HG03520 (cell line): ENCODE results near the gene DCC.

Source experiments
- ATAC-seq: cut with Tn5 transposase; IDR thresholded peaks from one replicate; pipeline ENCODE4 v1.9.1; 2021; ENCODE audit warnings: mild to moderate bottlenecking, moderate library complexity; ENCODE audit not compliant: unreplicated experiment

The DCC gene

GRCh38 chr18:52888014-52888413 is 548.0 kb downstream of the DCC start:
- no peak for ATAC-seq

GRCh38 chr18:52894801-52895200 is 554.8 kb downstream of the DCC start:
- no peak for ATAC-seq

DNA sequence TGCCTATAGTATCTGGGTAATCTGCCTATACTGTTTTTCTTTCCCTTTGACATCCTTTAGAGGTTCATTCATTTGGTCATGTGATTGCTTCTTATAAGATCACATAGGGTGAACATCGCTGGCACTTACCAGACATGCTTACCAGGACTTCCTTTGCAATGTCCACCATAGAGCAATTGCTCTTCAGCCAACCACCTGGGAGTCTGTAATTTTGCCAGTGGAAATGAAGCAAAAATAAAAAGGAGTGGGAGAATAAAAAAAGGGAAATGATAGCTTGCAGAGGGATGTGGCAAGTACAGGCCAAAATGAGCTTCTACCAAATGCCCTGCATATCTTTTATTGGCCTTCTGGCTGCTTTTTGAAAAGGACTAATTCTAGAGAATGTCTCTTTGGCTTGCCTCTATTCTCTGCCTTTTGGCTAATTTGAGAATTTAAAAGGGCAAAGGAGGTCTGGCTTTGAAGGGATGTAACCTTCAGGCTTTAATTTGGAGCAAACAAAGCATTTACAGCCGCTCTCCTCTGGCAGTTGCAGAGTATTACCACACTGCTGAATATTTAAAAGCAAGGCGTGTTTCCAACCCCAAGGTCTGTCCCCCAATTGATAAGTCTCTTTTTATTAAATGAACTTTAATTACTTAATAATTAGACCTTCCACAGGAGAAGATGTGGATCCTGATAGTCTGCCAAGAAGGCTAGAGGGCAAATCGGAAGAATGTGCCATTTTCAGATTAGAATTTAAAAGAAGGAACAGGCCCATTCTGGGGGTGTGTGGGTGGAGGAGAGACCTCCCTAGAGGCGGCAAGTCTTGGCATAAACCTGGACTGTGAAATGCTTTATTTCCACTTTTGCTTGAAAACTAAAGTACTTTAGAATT is 557.9 kb downstream of the DCC start:
- no peak for ATAC-seq

DNA sequence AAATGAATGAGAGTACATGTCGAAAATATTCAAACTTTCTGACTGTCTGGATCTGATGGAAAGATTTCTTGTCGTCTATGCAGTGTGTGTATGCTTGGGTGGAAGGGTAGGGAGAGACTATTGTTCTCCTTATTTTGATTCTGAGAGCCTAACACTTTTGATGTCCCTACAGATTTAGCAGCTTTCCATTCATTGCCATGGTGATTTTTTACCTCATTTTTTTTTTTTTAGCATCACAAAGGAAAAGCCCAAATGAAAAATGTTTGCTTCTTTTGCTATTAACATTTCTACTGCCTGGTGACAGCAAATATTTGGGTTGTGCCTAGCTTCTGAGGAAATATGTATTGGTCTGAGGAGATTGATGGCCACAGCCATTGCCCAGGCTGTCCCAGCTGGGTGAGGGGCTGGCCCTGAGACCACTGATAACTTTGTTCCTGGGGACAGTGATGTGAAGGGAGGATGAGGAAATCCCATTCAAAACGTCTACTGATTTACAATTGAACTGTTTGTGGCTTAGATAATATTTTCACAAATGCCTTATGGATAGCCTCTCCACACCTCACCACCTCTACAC is 558.6 kb downstream of the DCC start:
- no peak for ATAC-seq

- no peak for ATAC-seq
Observed at GRCh38 chr18:52902188-52902587, 562.2 kb downstream of the DCC start.

GRCh38 chr18:52903857-52904256 is 563.9 kb downstream of the DCC start:
- no peak for ATAC-seq

GRCh38 chr18:52907543-52908308 is 567.7 kb downstream of the DCC start:
- no peak for ATAC-seq

DNA sequence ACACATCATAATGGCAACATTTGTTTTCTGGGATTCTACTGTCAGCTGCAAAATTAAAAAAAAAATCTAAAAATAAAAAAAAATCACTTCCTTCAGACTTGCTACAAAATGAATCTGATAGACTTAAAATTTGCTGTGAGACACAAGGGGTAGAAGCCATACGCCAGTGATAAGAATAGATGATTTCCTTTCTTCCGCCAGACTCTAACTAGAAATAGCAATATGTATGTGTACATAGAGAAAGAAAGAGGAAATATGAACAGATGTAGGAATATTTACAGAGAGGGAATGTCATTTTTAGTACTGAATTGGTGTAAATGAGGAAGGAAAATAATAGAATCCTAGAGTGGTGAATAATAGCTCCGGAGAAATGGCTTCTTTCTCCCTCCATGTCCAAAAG is 574.2 kb downstream of the DCC start:
- no peak for ATAC-seq

- no peak for ATAC-seq
Observed at GRCh38 chr18:52920665-52921064, 580.7 kb downstream of the DCC start.

GRCh38 chr18:52933356-52933755 is 593.4 kb downstream of the DCC start:
- ATAC-seq = no peak

DNA sequence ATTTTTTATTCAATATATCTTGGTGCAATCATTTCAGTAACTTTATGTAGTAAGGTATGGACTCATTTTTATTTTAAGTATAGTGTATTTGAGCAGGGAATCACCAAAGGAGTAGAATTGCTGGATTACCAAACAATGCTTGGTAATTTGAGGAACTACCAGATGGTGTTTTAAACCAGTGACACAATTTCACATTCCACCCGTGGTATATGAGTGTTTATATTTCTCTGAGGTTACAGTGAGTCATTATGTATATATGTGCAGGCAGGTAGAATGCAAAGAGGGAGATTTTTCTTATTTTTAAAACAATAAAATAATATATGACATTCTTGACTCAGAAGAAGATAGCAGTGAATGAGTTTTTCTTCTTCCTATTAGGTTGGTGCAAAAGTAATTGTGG is 596.9 kb downstream of the DCC start:
- ATAC-seq = no peak

DNA sequence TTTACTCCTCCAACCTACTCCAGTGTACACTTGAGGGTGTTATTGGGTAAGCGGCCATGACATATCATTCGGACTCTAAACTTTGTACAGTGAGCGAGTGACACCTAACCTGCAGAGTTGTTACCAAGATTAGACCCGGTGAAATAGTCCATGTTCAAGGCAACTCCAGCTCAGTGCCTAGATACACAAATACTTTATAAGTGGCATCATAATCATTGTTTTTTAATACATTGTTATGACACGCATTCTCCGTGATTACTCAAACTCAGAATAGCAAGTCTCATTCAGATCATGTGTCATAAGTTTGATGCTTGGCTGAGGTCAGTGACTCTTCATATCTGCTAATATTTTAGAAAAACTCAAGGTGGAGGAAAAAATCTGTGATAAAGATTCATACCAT is 597.8 kb downstream of the DCC start:
- ATAC-seq = no peak

DNA sequence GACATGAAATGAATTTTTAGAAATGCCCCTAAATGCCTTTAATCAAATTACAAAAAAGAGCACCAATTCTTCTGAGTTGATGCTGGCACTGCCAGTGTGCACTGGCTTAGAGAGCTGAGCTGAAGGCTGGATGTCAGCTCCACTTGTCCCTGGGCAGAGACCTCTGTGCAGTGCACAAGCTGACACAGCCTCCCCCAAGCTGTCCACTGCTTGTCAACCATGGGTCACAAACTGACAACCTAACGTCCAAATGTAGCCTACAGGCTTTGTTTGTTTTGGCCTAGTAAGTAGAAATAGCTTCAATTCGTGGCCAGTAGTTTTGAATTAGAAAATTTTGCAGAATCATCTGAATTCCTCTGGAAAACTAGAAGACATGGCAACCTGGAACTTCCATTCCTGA is 605.6 kb downstream of the DCC start:
- no peak for ATAC-seq

- ATAC-seq = no peak
Observed at GRCh38 chr18:52948868-52949444, 609.0 kb downstream of the DCC start.

DNA sequence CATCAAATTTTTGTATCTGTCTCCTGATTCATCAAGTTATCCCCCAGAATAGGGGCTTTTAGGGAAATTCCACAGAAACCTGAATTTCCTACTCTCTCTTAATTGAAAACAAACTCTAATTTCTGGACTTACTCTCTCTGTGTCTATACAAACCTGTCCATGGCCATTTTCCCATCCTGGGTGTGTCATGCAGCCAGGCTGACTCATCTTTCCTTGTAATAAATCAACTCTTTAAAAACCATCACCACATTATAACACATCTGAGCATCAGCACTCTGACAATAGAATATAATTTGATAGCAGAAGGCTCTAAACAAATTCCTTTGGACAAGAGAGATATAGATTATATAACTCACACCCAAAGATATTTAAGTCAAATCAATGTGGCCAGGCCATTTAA is 610.2 kb downstream of the DCC start:
- ATAC-seq = no peak

DNA sequence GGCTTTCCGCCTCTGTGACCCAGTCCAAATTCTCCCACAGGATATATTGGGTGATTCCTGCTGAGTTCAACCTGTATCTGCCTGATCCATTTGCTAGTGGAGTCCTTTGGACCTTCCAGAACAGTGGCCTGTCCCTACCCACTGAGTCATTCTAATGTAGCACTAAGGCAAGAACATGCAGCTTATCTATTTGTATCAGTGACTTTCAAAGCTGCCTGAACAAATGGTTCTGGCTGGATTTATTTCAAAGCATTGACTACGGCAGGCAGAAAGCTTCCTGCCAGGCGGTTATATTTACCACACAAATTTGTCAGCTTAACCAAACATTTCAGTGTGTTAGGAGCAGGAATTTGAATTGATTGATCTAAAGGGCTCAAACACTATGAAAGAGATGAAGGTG is 613.4 kb downstream of the DCC start:
- no peak for ATAC-seq

- ATAC-seq = no peak
Observed at GRCh38 chr18:52963481-52963880, 623.5 kb downstream of the DCC start.

DNA sequence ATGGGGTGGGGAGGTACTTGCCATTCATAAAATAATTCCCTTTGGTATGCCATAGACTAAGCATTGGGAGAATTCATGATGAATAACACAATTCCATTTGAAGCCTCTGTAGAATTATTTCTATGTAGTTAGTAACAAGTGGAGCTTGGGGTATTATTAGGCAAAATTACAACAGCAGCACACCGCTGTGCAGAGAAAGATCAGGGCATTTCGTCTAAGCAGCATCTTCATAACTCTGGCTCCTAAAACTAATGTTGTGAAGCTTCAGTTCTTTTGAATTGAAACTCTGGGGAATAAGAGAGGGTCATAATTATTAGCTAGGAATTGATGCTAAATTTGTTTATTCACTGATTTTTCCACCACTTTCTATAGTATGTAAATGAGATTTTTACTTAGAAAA is 630.7 kb downstream of the DCC start:
- no peak for ATAC-seq

DNA sequence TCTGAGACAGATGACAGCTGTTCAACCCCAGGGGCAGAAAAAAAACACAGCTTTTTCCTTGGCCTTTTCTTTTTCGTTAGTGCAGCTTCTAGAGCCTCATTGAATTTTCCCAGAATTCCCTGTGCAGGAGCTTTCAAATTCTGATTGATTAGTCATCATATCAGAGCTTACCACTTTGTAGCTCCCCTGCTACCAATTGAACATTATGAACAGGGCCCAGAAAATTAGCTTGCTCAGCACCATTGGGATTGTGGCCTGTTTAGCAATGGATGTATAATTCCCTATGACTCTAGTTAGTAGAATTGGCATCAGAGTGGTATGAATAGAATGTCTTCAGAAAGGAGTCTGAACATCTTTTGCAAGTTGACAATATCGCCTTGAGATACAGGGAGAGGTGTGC is 631.1 kb downstream of the DCC start:
- ATAC-seq = no peak

DNA sequence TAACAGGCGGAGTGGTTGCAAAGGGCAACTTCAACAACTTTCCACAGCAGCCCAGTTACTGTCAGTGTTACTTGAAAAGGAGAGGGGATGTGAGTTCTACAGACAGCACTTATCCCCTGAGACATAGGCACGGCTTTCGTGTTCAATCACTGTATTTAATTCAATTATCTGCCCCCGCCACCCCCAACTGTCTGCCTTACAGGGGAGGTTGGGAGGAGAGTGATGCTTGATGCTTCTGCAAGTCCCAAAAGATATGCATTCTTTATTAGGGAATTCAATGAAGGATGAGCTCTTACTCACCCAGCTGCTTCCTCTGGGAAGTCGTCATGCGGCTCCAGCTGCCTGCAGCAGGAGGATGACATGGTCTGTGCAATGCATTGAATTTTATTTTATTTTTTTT is 639.9 kb downstream of the DCC start:
- no peak for ATAC-seq

GRCh38 chr18:52991246-52991645 is 651.2 kb downstream of the DCC start:
- no peak for ATAC-seq

GRCh38 chr18:52992041-52992440 is 652.0 kb downstream of the DCC start:
- ATAC-seq = no peak
